Stimulated activated CD4-positive, alpha-beta T cell treated with anti-CD3 and anti-CD28 coated beads, Interleukin-12 subunit alpha, Interleukin-12 subunit beta, amount 100 ng/mL, for 4 hours (primary cell): ENCODE measurements around the gene ZNF235.
"Not testable (repeated sequence)": the region's sequence is repeated elsewhere in the genome, so short reads cannot be mapped to it uniquely, and the experiment has no call there.

Experiments used
- DNase-seq: peaks from one replicate; pipeline ENCODE4 v3.0.0-alpha.2; 2020

ZNF235 gene

GRCh38 chr19:44304659-44305193 lies at the start of gene ZNF235:
TSS of gene ZNF235 (minus strand) at chr19:44305025. CDS start at chr19:44303404, 1,621 bp downstream.
- DNase-seq, result peak; percentile 64

GRCh38 chr19:44346556-44346955 lies 41.7 kb upstream of the ZNF235 start:
- DNase-seq, result no peak

GRCh38 chr19:44345959-44346358 lies 41.1 kb upstream of the ZNF235 start:
- DNase-seq, result no peak

- DNase-seq, result no peak
Observed at GRCh38 chr19:44344255-44344654, 39.4 kb upstream of the ZNF235 start.

- DNase-seq, result no peak
Observed at GRCh38 chr19:44341794-44342193, 37.0 kb upstream of the ZNF235 start.

- DNase-seq, result not testable (repeated sequence)
Observed at GRCh38 chr19:44334639-44335038, 29.8 kb upstream of the ZNF235 start.

- no peak for DNase-seq
Observed at GRCh38 chr19:44332145-44332544, 27.3 kb upstream of the ZNF235 start.

- no peak for DNase-seq
Observed at GRCh38 chr19:44315883-44316282, 11.1 kb upstream of the ZNF235 start.

GRCh38 chr19:44313231-44313630 lies 8.4 kb upstream of the ZNF235 start:
- DNase-seq, result no peak

- no peak for DNase-seq
Observed at GRCh38 chr19:44308011-44308410, 3.2 kb upstream of the ZNF235 start.

- no peak for DNase-seq
Observed at GRCh38 chr19:44306283-44306682, 1.5 kb upstream of the ZNF235 start.

GRCh38 chr19:44305457-44305856 lies 632 bp upstream of the ZNF235 start:
- no peak for DNase-seq

GRCh38 chr19:44303976-44304568 lies 753 bp downstream of the ZNF235 start:
- DNase-seq, result no peak

GRCh38 chr19:44303320-44303719 lies 1.5 kb downstream of the ZNF235 start:
- no peak for DNase-seq

- no peak for DNase-seq
Observed at GRCh38 chr19:44284968-44285367, 19.9 kb downstream of the ZNF235 start.

GRCh38 chr19:44282846-44283245 lies 22.0 kb downstream of the ZNF235 start:
- no peak for DNase-seq

- DNase-seq, result no peak
Observed at GRCh38 chr19:44280916-44281315, 23.9 kb downstream of the ZNF235 start.

- no peak for DNase-seq
Observed at GRCh38 chr19:44278181-44278690, 26.6 kb downstream of the ZNF235 start.

- no peak for DNase-seq
Observed at GRCh38 chr19:44277331-44277730, 27.5 kb downstream of the ZNF235 start.

GRCh38 chr19:44260695-44261446 lies 44.0 kb downstream of the ZNF235 start:
- DNase-seq, result no peak

- no peak for DNase-seq
Observed at GRCh38 chr19:44260343-44260681, 44.5 kb downstream of the ZNF235 start.

GRCh38 chr19:44258835-44259413 lies 45.9 kb downstream of the ZNF235 start:
- DNase-seq, result no peak

- DNase-seq, result no peak
Observed at GRCh38 chr19:44258136-44258535, 46.7 kb downstream of the ZNF235 start.
